Measurements from ENCODE around the gene WDTC1. TPM values are rescaled to one million over a fixed set of nuclear protein-coding genes. Genes with fewer than 3 reads are reported as not detected.

WDTC1 gene
- total and polyA plus RNA-seq, 9 of the 15 experiments (the other 6 are each of a cell fraction or from before 2014, with no cell fraction given) = 0.18 to 32.3 (median 8.8) TPM

DNA sequence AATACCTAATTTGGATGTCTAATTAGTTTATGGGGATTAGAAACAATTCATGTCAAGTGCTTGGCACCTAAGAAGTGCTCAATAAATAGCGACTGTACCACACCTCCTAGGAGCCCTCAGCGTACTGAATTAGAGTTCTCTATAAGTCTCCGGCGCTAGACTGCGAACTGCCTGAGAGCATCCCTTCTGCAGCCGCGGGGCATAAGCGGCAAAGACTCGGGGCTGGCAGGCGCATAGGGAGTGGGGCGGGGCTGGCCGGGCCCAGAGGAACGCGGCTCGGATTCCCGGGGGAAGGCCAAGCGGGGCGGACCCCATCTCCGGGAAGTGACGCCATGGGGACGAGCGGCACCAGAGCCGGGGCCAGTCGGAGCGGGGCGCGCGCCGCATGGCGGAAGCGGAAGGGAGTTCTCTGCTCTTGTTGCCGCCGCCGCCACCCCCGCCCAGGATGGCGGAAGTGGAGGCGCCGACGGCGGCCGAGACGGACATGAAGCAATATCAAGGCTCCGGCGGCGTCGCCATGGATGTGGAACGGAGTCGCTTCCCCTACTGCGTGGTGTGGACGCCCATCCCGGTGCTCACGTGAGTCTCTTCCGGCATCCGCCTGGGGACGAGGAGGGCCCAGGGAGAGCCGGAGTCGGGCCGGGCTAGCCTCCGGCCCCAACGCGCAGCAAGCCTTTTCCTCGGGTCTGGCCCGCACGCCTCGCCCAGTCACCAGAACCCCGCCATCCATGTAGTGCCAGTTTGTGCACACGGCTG is 87.6 kb downstream of the WDTC1 start, which contains the start of gene TMEM222 (continued):
- TF ChIP-seq SAP30 (IDR thresholded peaks at IDR 0.05; ENCODE audit: borderline replicate concordance, insufficient read depth, low read depth, low read length, poor library complexity, severe bottlenecking) = peak; percentile 88
- peak; percentile 93 for TF ChIP-seq NFRKB (IDR thresholded peaks at IDR 0.05; ENCODE audit: low read depth)
- TF ChIP-seq, protein P1, sequence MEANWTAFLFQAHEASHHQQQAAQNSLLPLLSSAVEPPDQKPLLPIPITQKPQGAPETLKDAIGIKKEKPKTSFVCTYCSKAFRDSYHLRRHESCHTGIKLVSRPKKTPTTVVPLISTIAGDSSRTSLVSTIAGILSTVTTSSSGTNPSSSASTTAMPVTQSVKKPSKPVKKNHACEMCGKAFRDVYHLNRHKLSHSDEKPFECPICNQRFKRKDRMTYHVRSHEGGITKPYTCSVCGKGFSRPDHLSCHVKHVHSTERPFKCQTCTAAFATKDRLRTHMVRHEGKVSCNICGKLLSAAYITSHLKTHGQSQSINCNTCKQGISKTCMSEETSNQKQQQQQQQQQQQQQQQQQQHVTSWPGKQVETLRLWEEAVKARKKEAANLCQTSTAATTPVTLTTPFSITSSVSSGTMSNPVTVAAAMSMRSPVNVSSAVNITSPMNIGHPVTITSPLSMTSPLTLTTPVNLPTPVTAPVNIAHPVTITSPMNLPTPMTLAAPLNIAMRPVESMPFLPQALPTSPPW (CRISPR knock-in tag; IDR thresholded peaks at IDR 0.05) = peak; percentile 91
- TF ChIP-seq ASH1L (IDR thresholded peaks at IDR 0.05; ENCODE audit: borderline replicate concordance, low read depth, partially characterized antibody) = peak; percentile 64
- no peak for TF ChIP-seq ZNF445 (CRISPR knock-in tag; IDR thresholded peaks at IDR 0.05; ENCODE audit: low read depth)
- TF ChIP-seq MAZ (CRISPR knock-in tag; conservative IDR thresholded peaks at IDR 0.05 in 1 of 2, IDR thresholded peaks at IDR 0.05 in 1 of 2) = peak; percentile 98 to 99
- TF ChIP-seq, protein P2, sequence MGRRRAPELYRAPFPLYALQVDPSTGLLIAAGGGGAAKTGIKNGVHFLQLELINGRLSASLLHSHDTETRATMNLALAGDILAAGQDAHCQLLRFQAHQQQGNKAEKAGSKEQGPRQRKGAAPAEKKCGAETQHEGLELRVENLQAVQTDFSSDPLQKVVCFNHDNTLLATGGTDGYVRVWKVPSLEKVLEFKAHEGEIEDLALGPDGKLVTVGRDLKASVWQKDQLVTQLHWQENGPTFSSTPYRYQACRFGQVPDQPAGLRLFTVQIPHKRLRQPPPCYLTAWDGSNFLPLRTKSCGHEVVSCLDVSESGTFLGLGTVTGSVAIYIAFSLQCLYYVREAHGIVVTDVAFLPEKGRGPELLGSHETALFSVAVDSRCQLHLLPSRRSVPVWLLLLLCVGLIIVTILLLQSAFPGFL (CRISPR knock-in tag; IDR thresholded peaks at IDR 0.05) = peak; percentile 78; the same call in 1 of the 2 replicates
- peak; percentile 12; the same call in 1 of the 2 replicates for TF ChIP-seq ZNF121 (CRISPR knock-in tag; conservative IDR thresholded peaks at IDR 0.05)
- peak; percentile 72; the same call in 1 of the 2 replicates for TF ChIP-seq HIVEP1 (CRISPR knock-in tag; IDR thresholded peaks at IDR 0.05)
- TF ChIP-seq CAMTA2 (CRISPR knock-in tag; conservative IDR thresholded peaks at IDR 0.05) = peak; percentile 84; the same call in 1 of the 2 replicates
- peak; percentile 61 for TF ChIP-seq EHMT2 (IDR thresholded peaks at IDR 0.05)
- TF ChIP-seq, protein P3, sequence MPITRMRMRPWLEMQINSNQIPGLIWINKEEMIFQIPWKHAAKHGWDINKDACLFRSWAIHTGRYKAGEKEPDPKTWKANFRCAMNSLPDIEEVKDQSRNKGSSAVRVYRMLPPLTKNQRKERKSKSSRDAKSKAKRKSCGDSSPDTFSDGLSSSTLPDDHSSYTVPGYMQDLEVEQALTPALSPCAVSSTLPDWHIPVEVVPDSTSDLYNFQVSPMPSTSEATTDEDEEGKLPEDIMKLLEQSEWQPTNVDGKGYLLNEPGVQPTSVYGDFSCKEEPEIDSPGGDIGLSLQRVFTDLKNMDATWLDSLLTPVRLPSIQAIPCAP (CRISPR knock-in tag; IDR thresholded peaks at IDR 0.05; ENCODE audit: borderline replicate concordance) = peak; percentile 92
- TF ChIP-seq, protein P4, sequence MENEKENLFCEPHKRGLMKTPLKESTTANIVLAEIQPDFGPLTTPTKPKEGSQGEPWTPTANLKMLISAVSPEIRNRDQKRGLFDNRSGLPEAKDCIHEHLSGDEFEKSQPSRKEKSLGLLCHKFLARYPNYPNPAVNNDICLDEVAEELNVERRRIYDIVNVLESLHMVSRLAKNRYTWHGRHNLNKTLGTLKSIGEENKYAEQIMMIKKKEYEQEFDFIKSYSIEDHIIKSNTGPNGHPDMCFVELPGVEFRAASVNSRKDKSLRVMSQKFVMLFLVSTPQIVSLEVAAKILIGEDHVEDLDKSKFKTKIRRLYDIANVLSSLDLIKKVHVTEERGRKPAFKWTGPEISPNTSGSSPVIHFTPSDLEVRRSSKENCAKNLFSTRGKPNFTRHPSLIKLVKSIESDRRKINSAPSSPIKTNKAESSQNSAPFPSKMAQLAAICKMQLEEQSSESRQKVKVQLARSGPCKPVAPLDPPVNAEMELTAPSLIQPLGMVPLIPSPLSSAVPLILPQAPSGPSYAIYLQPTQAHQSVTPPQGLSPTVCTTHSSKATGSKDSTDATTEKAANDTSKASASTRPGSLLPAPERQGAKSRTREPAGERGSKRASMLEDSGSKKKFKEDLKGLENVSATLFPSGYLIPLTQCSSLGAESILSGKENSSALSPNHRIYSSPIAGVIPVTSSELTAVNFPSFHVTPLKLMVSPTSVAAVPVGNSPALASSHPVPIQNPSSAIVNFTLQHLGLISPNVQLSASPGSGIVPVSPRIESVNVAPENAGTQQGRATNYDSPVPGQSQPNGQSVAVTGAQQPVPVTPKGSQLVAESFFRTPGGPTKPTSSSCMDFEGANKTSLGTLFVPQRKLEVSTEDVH (IDR thresholded peaks at IDR 0.05; ENCODE audit: low read depth, partially characterized antibody) = peak; percentile 97
- no peak for TF ChIP-seq EZH2 (IDR thresholded peaks at IDR 0.05; ENCODE audit: borderline replicate concordance, low read depth, low read length)
- peak; percentile 97 for TF ChIP-seq ELF2 (CRISPR knock-in tag; IDR thresholded peaks at IDR 0.05)
- TF ChIP-seq CBFB (CRISPR knock-in tag; IDR thresholded peaks at IDR 0.05) = peak; percentile 78
- TF ChIP-seq SOX6 (IDR thresholded peaks at IDR 0.05) = peak; percentile 73
- peak; percentile 97 for TF ChIP-seq RBFOX2 (IDR thresholded peaks at IDR 0.05; ENCODE audit: low read depth, low read length)
- TF ChIP-seq, protein P5, sequence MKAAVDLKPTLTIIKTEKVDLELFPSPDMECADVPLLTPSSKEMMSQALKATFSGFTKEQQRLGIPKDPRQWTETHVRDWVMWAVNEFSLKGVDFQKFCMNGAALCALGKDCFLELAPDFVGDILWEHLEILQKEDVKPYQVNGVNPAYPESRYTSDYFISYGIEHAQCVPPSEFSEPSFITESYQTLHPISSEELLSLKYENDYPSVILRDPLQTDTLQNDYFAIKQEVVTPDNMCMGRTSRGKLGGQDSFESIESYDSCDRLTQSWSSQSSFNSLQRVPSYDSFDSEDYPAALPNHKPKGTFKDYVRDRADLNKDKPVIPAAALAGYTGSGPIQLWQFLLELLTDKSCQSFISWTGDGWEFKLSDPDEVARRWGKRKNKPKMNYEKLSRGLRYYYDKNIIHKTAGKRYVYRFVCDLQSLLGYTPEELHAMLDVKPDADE (conservative IDR thresholded peaks at IDR 0.05; ENCODE audit: control insufficient read depth, low read depth, low read length) = peak; percentile 92

Measured in K562 (cell line).